GM23338 (cell line): ENCODE measurements around the gene FAF1. TPM values are rescaled to one million over a fixed set of nuclear protein-coding genes. Genes with fewer than 3 reads are reported as not detected.

ENCODE experiments used
- ATAC-seq: fragments of 200-7000 bp; cut with Tn5 transposase; 3 replicates; pipeline ENCODE4 v1.9.1; 2020
- DNase-seq: peaks from one replicate; pipeline ENCODE4 v3.0.0-alpha.2; 2015; ENCODE audit warnings: low spot score
- H2AFZ ChIP-seq: fragments of 200-600 bp; sonication (generic); 2 replicates; pipeline ENCODE4 v1.8.0; 2016; ENCODE audit warnings: antibody characterized with exemption, mild to moderate bottlenecking, moderate library complexity
- H3F3A ChIP-seq: fragments of 200-600 bp; sonication (generic); replicated peaks from 2 replicates; pipeline ENCODE4 v1.8.0; 2017; ENCODE audit warnings: antibody characterized with exemption, mixed run types, low read depth
- H3K27ac ChIP-seq: fragments of 200-600 bp; sonication (generic); 2 replicates; pipeline ENCODE4 v1.6.1; 2016; ENCODE audit warnings: low read depth
- H3K27me3 ChIP-seq: fragments of 200-600 bp; sonication (generic); 2 replicates; pipeline ENCODE4 v1.8.0; 2016; ENCODE audit warnings: mild to moderate bottlenecking, mixed run types, moderate library complexity; ENCODE audit not compliant: insufficient read depth
- H3K36me3 ChIP-seq: fragments of 200-600 bp; sonication (generic); 2 replicates; pipeline ENCODE4 v1.8.0; 2016; ENCODE audit warnings: mild to moderate bottlenecking; ENCODE audit not compliant: insufficient read depth
- H3K4me1 ChIP-seq: fragments of 200-600 bp; sonication (generic); 2 replicates; pipeline ENCODE4 v1.8.0; 2016; ENCODE audit warnings: mild to moderate bottlenecking, moderate library complexity; ENCODE audit not compliant: insufficient read depth
- H3K4me2 ChIP-seq: fragments of 200-600 bp; sonication (generic); 2 replicates; pipeline ENCODE4 v1.7.1; 2017; ENCODE audit warnings: mixed run types
- H3K4me3 ChIP-seq: fragments of 200-600 bp; sonication (generic); 2 replicates; pipeline ENCODE4 v1.6.1; 2016; ENCODE audit warnings: mixed run types
- H3K79me2 ChIP-seq: fragments of 200-600 bp; sonication (generic); replicated peaks from 2 replicates; pipeline ENCODE4 v1.8.0; 2017; ENCODE audit warnings: mild to moderate bottlenecking; ENCODE audit not compliant: insufficient read depth
- H3K9me2 ChIP-seq: fragments of 200-600 bp; sonication (generic); 2 replicates; pipeline ENCODE4 v1.8.0; 2017; ENCODE audit not compliant: insufficient read depth
- H4K20me1 ChIP-seq: fragments of 200-600 bp; sonication (generic); replicated peaks from 2 replicates; pipeline ENCODE4 v1.8.0; 2017; ENCODE audit warnings: mild to moderate bottlenecking; ENCODE audit not compliant: insufficient read depth
- H3K27ac Mint-ChIP-seq: 2 replicates; pipeline ENCODE4 v1.8.0; 2020; ENCODE audit warnings: inconsistent platforms, mild to moderate bottlenecking, moderate library complexity, mixed read lengths
- H3K27me3 Mint-ChIP-seq: 3 replicates; pipeline ENCODE4 v1.8.0; 2022; ENCODE audit warnings: low read depth, mild to moderate bottlenecking, moderate library complexity, mixed read lengths, inconsistent platforms; ENCODE audit not compliant: insufficient read depth, poor library complexity
- H3K36me3 Mint-ChIP-seq: 3 replicates; pipeline ENCODE4 v1.8.0; 2021; ENCODE audit warnings: low read depth, mild to moderate bottlenecking, inconsistent platforms, moderate library complexity, mixed read lengths
- H3K4me1 Mint-ChIP-seq: 3 replicates; pipeline ENCODE4 v1.8.0; 2020; ENCODE audit warnings: mild to moderate bottlenecking, inconsistent platforms, mixed read lengths
- H3K4me3 Mint-ChIP-seq: 3 replicates; pipeline ENCODE4 v1.8.0; 2021; ENCODE audit warnings: moderate library complexity, mild to moderate bottlenecking, inconsistent platforms, mixed read lengths
- H3K9me3 Mint-ChIP-seq: 3 replicates; pipeline ENCODE4 v1.8.0; 2020; ENCODE audit warnings: moderate library complexity, mild to moderate bottlenecking, inconsistent platforms, mixed read lengths
- CREB1 ChIP-seq: fragments of 250-450 bp; sonication (Bioruptor Pico); IDR thresholded peaks from 2 replicates; pipeline ENCODE4 v1.5.0; 2020; ENCODE audit warnings: low read depth, mild to moderate bottlenecking, moderate library complexity
- CTCF ChIP-seq, 2 experiments: fragments of 200-600 bp in 1 of 2; sonication (generic) in 1 of 2; conservative IDR thresholded peaks; 2 replicates each; pipeline versions ENCODE4 v1.5.1 to v1.6.1; 2016 to 2017; ENCODE audit warnings: antibody characterized with exemption in 2 of 2, low read depth in 2 of 2, mild to moderate bottlenecking in 2 of 2, moderate library complexity in 1 of 2
- ETS1 ChIP-seq: IDR thresholded peaks from 2 replicates; pipeline ENCODE4 v1.6.1; 2016; ENCODE audit warnings: antibody characterized with exemption
- EZH2 ChIP-seq: fragments of 200-600 bp; sonication (generic); IDR thresholded peaks from one replicate; pipeline ENCODE4 v1.8.0; 2017; ENCODE audit warnings: antibody characterized with exemption, mild to moderate bottlenecking, low read depth; ENCODE audit not compliant: unreplicated experiment
- EZH2phosphoT487 ChIP-seq: fragments of 200-600 bp; sonication (generic); IDR thresholded peaks from one replicate; pipeline ENCODE4 v1.8.1; 2018; ENCODE audit warnings: antibody characterized with exemption; ENCODE audit not compliant: unreplicated experiment
- JUNB ChIP-seq: IDR thresholded peaks from one replicate; pipeline ENCODE4 v1.6.1; 2016; ENCODE audit warnings: antibody characterized with exemption; ENCODE audit not compliant: unreplicated experiment
- NANOG ChIP-seq: IDR thresholded peaks from 2 replicates; pipeline ENCODE4 v1.6.1; 2016; ENCODE audit warnings: antibody characterized with exemption, borderline replicate concordance
- POLR2AphosphoS5 ChIP-seq: IDR thresholded peaks from 2 replicates; pipeline ENCODE4 v1.6.1; 2016; ENCODE audit warnings: antibody characterized with exemption, low read depth
- REST ChIP-seq: IDR thresholded peaks from one replicate; pipeline ENCODE4 v1.6.1; 2018; ENCODE audit warnings: antibody characterized with exemption; ENCODE audit not compliant: unreplicated experiment
- STAT1 ChIP-seq: IDR thresholded peaks from one replicate; pipeline ENCODE4 v1.6.1; 2016; ENCODE audit warnings: antibody characterized with exemption; ENCODE audit not compliant: unreplicated experiment
- ZNF114 ChIP-seq: fragments of 250-450 bp; sonication (Bioruptor Pico); IDR thresholded peaks from 2 replicates; pipeline ENCODE4 v1.5.0; 2020; ENCODE audit warnings: mild to moderate bottlenecking, moderate library complexity
- ZNF331 ChIP-seq: fragments of 250-450 bp; sonication (Bioruptor Pico); IDR thresholded peaks from 2 replicates; pipeline ENCODE4 v1.5.0; 2020; ENCODE audit warnings: low read depth, mild to moderate bottlenecking, moderate library complexity
- ZNF462 ChIP-seq: fragments of 250-450 bp; sonication (Bioruptor Pico); IDR thresholded peaks from 2 replicates; pipeline ENCODE4 v1.5.0; 2020; ENCODE audit warnings: mild to moderate bottlenecking, moderate library complexity
- polyA plus RNA-seq: library from polyadenylated mRNA; unstranded; fragments of >200 nt; fragmentation: Nextera tagmentation; extraction: Ambion mirVana; gene quantifications from 2 replicates; pipeline ENCODE4 v1.2.1, GENCODE V29; 2016
- total RNA-seq: library from RNA; depleted of rRNA; stranded (reverse); fragments of >200 nt; shearing (Covaris generic); gene quantifications from 2 replicates; pipeline ENCODE4 v1.2.3, GENCODE V29; 2014

The FAF1 gene
- total and polyA plus RNA-seq, 2 experiments from 2014 or later = 24.1 to 53.2 TPM

GRCh38 chr1:50516056-50516455, 444.0 kb downstream of the FAF1 start:
- no peaks in the 10 kb centered on the region for H3K9me2 ChIP-seq
- H3K27me3 ChIP-seq = no peaks in the 10 kb centered on the region
- no peaks in the 10 kb centered on the region for H4K20me1 ChIP-seq
- no peak overlapping the region for H3K4me3 ChIP-seq
- Mint-ChIP-seq H3K9me3 (no peaks in the 10 kb centered on the region), H3K27ac (no peak overlapping the region), H3K36me3 (peaks cover 6% of the 10 kb centered on the region; the same call in 2 of the 3 replicates), H3K4me3 (no peak overlapping the region), H3K4me1 (no peaks in the 10 kb centered on the region), H3K27me3 (peaks cover 6% of the 10 kb centered on the region)
- TF ChIP-seq CREB1 = no peak
- no peak for TF ChIP-seq ZNF462 (CRISPR knock-in tag)
- TF ChIP-seq EZH2phosphoT487 = no peak
- no peak for TF ChIP-seq REST
- TF ChIP-seq ETS1 = no peak
- TF ChIP-seq STAT1 = no peak
- no peak for TF ChIP-seq EZH2
- TF ChIP-seq POLR2AphosphoS5 = no peak
- no peak for TF ChIP-seq ZNF331 (CRISPR knock-in tag)
- TF ChIP-seq ZNF114 = no peak
- no peak for TF ChIP-seq NANOG
- TF ChIP-seq JUNB = no peak
- TF ChIP-seq CTCF (conservative IDR thresholded peaks at IDR 0.05; ENCODE audit: low read depth in 2 of 2) = no peak
- ATAC-seq (no peak), DNase-seq (no peak)
- no peak overlapping the region for H3K27ac ChIP-seq
- H3K4me1 ChIP-seq = no peaks in the 10 kb centered on the region
- H3F3A ChIP-seq = no peaks in the 10 kb centered on the region
- no peaks in the 10 kb centered on the region for H3K79me2 ChIP-seq
- H3K36me3 ChIP-seq = no peaks in the 10 kb centered on the region
- H3K4me2 ChIP-seq = no peak overlapping the region
- no peak overlapping the region for H2AFZ ChIP-seq
